NCI-H345 treated with DMSO at 0.1 percent for 48 hours (cell line): ENCODE measurements around the gene STXBP6.
"Not testable (repeated sequence)": the region's sequence is repeated elsewhere in the genome, so short reads cannot be mapped to it uniquely, and the experiment has no call there.

Source experiments
- DNase-seq: peaks from one replicate; lab custom pipeline; 2025; ENCODE audit not compliant: unreplicated experiment; lab: John Stamatoyannopoulos, UW

The STXBP6 gene

DNA sequence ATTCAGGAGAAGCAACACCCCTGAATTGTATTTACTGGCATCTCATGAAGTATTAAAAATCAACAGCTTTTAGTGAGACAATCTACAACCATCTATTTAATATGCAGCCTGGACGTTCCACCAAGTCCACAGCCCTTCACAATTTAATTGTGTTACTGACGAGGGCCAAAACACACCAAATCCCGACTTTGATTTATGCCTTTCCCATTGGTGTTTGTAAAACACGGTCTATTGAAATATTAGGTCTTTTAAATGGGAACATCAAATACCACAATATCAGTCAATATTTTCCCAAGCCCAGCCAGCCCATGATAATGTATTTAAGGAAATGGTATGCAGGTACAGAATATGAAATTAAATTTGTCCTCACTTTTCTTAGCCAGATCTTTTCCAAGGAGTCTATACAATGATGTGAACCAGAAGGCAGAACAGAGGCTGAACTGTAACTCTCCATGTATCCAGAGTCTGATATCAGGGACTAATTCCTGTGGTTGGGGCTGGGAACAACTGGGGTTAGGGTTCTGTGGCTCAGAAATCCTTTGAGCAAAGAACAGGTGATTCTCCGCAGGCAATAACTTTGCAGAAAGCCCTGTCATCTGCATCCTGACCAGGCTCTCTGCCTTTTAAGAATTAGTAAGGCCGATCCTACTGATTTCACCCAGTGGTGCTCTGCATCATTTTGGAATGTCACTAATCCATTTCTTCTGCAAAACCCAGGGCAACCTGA lies 236.7 kb downstream of the STXBP6 start:
- no peak for DNase-seq

DNA sequence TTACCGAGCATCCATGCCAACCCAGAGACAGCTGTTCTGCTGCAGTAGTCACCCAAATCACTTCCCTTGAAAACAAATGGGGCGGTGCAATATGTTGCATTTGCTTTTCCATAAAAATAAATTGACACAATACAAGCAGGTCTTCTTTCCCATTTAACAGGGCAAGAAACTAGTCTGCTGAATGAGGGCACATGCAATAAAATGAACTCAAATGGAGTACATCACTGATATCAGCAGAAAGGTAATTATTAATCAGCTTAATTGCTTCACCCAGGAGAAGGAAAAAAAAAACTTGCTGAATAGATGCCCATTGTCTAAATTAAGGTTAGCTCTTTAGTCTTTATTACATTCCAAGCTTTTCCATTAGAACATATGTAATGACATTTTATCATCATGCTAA lies 240.8 kb downstream of the STXBP6 start:
- no peak for DNase-seq

GRCh38 chr14:24808412-24808811 lies 241.5 kb downstream of the STXBP6 start:
- no peak for DNase-seq

- no peak for DNase-seq
Observed at GRCh38 chr14:24806061-24806678, 243.8 kb downstream of the STXBP6 start.

GRCh38 chr14:24804552-24805212 lies 245.3 kb downstream of the STXBP6 start:
- DNase-seq, result no peak

GRCh38 chr14:24803933-24804494 lies 245.9 kb downstream of the STXBP6 start:
- no peak for DNase-seq

DNA sequence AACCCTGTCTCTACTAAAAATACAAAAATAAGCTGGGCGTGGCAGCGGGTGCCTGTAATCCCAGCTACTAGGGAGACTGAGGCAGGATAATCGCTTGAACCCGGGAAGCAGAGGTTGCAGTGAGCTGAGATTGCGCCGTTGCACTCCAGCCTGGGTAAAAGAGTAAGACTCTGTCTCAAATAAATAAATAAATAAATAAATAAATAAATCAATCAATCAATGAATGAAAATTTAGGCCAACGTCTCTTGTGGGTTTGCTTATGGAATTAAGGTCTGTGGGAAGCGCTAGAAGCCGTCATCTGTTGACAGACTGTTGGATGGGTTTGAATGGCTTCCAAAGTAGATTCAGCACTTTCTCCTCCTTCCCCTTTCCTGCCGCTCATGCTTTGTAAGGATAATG lies 246.5 kb downstream of the STXBP6 start:
- not testable (repeated sequence) for DNase-seq

DNA sequence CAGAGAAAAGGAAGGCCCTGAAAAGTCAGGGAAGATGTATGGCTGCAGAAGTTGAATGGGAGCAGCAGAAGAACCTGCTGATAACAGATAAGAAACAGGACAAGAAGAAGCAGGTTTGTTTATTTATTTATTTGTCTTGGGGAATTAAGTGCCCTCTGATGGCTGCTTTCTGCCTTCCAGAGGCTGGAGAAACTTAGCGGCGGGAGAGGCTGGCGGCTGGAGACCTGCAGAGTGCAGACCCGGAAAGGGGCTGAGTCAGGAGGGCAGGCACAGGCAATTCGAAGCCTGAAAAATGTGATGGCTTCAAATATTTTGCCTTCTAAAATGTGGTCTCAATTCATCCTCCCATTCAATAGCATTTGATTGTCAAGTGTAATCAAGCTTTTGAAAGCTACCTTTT lies 247.7 kb downstream of the STXBP6 start:
- no peak for DNase-seq

DNA sequence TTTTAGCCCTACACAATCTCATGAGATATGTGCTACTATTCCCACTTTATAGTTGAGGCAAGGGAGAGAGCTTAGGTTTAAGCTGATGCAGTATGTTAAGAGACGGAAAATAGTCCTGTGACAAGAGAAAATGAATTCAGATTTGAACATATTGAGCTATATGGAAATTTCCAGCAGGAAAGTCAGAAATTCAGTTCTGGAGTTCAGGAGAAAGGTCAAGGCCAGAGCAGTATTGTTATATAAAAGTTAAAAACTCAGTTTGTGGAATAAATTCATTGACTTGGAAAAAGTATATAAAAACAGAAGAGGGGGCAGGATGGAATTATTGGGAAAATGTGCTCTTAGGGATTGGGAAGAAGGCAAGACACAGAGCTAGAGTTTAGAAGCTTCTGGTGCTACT lies 248.9 kb downstream of the STXBP6 start:
- DNase-seq, result no peak

DNA sequence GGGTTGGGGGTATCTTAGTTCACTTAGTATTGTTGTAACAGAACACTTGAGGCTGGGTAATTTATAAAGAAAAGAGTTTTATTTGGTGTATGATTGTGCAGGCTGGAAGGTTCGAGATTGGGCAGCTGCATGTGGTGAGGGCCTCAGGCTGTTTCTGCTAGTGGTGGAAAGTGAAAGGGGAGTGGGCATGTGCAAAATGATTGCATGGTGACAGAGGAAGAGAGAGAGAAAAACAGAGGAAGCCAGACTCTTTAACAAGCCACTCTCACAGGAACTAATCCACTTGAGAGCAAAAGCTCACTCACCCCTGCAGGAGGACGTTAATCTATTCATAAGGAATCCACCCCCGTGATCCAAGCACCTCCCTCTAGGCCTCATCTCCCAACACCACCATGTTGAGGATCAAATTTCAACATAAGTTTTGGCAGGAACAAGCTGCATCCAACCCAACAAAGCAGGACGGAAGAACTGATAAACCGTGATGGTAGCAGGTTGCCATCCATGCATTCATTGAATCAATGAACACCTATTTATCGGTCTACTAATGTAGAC lies 251.0 kb downstream of the STXBP6 start:
- DNase-seq, result no peak

DNA sequence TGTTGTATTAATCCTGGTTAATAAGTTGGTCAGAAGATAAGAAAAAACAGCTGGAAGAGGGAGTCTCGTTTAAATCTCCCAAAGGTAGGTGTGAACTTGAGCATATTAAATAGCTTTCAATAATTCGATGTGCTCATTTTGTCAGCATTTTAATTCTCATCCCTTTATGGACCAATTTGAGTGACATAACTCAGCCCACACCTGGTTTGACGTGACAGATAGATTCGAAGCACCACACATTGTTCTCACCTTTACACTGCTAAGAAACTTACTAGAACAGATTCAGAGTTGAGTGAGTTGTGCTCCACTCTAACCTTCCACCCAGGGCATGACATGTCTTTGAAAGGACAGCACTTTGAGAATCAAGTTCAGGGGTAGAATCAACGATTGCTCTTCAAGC lies 254.5 kb downstream of the STXBP6 start:
- no peak for DNase-seq

- no peak for DNase-seq
Observed at GRCh38 chr14:24794644-24795305, 255.2 kb downstream of the STXBP6 start.

DNA sequence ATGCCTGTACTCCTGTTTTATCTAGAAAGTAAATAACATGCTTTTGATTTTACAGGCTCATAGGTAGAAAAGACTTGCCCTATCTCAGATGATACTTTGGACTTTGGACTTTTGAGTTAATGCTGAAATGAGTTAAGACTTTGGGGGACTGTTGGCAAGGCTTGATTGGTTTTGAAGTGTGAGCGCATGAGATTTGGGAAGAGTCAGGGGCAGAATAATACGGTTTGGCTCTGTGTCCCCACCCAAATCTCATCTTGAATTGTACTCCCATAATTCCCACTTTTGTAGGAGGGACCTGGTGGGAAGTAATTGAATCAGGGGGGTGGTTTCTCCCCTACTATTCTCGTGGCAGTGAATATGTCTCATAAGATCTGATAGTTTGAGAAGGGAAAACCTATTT lies 259.8 kb downstream of the STXBP6 start:
- DNase-seq, result no peak

DNA sequence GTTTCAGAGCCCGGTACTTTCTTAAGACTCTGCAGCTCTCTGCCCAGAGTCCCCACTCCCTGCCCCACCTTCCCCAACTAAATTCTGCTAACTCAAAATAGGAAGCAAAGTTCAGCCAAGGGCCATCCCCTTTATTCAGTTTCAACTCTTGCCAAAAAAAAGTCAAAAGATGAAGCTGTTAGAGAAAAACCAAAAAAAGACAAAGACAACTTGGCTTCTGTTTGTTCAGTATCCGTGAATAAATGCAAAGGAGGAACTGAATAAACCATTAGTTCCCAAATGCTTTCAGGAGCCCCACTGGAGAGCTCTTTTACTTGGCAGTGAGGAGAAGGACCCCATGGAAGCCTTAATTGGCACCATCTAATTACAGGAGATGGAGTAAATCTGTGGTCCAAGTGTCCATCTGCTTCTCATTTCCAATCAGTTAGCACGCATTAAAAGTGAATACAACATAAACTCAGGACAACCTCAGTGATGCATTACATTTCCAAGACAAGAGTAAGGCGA lies 260.5 kb downstream of the STXBP6 start:
- no peak for DNase-seq

GRCh38 chr14:24785698-24786097 lies 264.2 kb downstream of the STXBP6 start:
- DNase-seq, result no peak

- no peak for DNase-seq
Observed at GRCh38 chr14:24784981-24785380, 265.0 kb downstream of the STXBP6 start.

- DNase-seq, result no peak
Observed at GRCh38 chr14:24783791-24784190, 266.2 kb downstream of the STXBP6 start.

DNA sequence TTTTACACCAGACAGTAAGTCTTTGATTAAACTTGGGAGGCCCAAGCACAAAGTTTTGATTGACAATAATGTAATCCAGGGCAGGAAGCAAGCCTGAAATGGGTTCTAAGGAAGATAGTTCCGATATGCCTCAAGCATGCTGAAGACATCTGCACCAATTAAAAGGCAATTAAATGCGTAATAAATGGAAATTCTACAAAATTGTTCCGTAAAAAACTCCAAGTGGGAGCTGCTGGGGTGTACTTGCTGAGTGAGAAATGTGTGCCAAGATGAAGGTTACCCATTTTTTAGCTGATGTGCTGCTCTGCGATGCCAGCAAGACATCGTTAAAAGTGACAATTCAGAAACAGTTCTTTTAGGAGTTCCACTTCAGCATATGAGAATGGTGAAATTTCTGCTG lies 269.7 kb downstream of the STXBP6 start:
- no peak for DNase-seq

DNA sequence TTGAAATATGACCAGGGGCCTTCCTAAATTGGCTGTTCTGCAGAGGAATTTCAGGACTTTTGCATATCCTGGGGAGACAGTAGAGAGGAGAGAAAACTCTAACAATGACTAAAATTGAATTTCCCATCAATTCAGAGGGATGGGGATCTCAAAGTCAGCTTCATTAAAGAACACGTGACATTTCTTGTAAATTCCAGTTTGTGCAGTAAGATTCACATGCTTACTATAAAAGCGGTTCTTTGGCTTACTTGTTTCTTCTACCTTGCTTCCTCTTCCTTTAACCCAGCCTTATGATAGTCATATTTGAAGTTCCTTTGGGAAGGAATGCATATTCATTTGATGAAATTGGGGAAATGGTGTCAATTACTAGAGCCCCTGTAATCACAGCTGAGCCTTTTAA lies 272.3 kb downstream of the STXBP6 start:
- no peak for DNase-seq

DNA sequence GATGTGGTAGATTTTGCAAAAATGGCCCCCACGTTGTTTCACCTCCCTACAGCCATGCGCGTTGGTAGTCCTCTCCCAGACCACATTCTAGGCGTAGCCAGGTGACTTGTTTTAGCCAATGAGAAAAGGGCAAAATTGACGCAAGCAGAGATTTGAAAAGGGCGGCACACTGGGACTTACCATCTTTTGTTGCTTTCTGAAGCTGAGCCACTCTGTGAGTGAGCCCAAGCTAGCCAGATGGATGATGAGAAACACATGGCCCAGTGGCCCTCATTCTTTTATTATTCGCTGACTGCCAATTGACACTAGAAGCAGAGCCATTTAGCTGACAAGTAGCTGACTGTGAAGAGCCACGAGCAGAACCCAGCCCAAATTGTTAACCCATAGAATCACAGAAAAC lies 274.0 kb downstream of the STXBP6 start:
- DNase-seq, result no peak
